Measurements from ENCODE around the gene TCF4. TPM values are rescaled to one million over a fixed set of nuclear protein-coding genes. Genes with fewer than 3 reads are reported as not detected.
"Not testable (repeated sequence)": the region's sequence is repeated elsewhere in the genome, so short reads cannot be mapped to it uniquely, and the experiment has no call there.

The TCF4 gene
- polyA plus RNA-seq, 3 donors: 67.7 to 81.1 (median 69.2) TPM

- no peak for DNase-seq (ENCODE audit: low read depth in 3 of 3, low spot score in 2 of 3)
Measured at GRCh38 chr18:55479656-55480420, 108.2 kb downstream of the TCF4 start.

DNA sequence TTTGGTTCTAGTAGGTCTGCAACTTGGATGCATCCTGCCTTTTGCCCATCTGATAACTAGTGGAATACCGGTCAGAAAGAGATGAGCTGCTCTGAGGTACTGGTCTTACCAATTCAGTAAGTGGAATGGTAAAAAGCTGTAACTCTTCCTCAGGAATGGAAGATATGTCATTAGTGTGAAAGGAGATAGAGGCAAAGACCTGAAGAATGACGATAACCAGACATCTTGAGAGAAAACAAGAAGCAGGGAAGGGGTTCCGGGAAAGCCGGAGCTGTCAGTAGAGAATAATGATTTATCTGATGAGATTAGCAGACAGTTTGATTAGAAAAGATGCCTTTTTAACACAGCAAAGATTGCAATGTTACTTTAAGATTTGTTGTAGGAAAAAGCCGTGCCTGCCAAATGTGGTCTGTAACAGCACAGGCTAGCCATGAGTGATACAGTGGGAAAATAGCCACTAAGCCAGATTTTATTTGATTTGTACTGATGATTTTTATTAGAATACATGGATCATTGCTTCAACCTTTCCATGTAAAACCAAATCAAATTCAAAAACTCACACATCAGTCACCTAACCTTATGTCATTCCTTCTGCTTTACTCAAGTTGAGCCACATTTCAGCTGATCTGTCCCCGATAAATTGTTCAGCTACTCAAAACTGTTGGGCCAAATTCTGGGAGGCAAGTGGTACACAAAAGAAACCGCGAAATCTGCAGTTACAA is 110.0 kb downstream of the TCF4 start:
- no peak for DNase-seq (ENCODE audit: low read depth in 3 of 3, low spot score in 2 of 3)

- DNase-seq (ENCODE audit: low read depth in 3 of 3, low spot score in 2 of 3): no peak
Measured at GRCh38 chr18:55477499-55477859, 110.5 kb downstream of the TCF4 start.

DNA sequence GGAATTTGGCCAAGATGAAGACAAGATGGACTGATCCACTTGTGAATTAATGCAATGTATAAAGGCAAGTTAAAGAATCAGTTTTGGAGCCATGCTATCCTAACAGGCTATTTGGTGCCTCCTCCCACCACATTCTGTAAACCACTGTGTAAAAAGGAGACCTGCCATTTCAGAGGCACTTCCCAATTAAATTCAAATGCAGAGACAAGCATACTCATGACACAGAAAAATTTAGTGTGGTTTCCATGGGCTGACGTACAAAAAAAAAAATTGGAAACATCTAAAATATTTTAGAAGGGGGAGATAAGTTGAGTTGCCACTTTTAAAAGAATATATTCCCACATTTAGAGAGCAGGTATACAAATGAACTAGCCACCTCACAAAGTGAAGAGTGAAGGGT is 112.1 kb downstream of the TCF4 start:
- no peak for DNase-seq (ENCODE audit: low read depth in 3 of 3, low spot score in 2 of 3)

DNA sequence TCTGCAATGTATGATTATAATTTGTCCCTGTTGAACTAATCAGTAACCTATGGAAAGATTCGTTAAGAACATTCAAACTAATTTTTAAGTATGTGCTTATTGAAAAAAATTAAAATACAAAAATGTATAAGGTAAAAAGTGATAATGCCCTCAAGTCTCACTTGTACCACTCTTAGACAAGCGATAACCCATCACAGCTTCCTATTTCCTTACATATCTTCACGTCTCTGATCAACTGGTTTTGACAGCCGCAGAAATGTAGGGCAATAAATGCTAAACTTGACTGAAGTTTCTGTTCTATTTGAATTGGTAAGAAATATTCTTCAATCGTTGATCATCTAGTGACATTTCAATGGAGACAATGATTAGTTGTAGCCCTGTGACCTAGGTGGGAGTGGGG is 112.5 kb downstream of the TCF4 start:
- no peak for DNase-seq (ENCODE audit: low read depth in 3 of 3, low spot score in 2 of 3)

DNA sequence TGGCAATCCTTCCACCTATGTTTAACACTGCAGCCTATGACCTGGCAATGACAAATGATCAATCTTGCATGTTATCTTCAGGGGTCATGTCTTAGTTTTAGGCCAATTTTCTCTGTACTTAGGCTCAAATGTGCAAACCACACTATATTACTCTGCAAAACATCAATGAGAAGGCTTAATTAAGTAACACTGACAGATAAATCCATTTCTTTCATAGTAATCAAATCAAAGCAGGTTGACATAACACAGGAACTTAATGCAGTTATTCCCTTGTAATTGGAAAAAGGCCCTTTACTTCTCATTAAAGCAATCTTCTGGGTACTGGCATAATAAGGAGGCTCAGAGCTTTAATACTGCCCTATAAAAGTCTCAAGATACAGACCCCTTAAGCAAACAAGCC is 114.4 kb downstream of the TCF4 start:
- no peak for DNase-seq (ENCODE audit: low read depth in 3 of 3, low spot score in 2 of 3)

- no peak for DNase-seq (ENCODE audit: low read depth in 3 of 3, low spot score in 2 of 3)
Measured at GRCh38 chr18:55473058-55473457, 114.9 kb downstream of the TCF4 start.

DNA sequence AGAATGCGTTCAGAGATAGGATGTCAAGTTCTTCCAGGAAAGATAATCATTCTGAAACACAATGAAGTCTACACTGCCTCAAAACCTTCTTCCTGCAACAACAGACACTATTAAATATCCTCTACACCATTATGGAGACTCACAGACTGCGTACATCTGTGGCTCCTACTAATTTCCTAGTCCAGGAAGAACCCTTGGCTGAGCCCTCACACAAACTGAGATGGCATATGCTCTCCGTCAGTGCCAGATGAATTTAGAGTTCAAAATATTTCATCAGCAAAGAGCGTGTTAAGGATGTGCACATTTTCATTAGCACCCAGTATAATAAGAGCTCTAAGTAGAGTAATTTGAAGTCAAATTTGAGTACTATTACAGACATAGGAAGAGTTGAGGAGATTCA is 117.2 kb downstream of the TCF4 start:
- no peak for DNase-seq (ENCODE audit: low read depth in 3 of 3, low spot score in 2 of 3)

DNA sequence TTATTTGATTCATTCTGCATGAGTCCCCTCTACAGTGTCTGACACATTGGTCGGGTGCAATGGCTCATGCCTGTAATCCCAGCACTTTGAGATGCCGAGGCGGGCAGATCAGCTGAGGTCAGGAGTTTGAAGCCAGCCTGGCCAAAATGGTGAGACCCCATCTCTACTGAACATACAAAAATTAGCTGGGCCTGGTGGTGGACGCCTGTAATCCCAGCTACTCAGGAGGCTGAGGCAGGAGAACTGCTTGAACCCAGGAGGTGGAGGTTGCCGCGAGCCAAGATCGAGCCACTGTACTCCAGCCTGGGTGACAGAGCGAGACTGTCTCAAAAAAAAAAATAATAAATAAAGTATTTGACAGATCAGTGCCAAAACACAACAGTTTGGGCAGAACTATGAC is 118.9 kb downstream of the TCF4 start:
- not testable (repeated sequence) for DNase-seq (ENCODE audit: low read depth in 3 of 3, low spot score in 2 of 3)

- DNase-seq (ENCODE audit: low read depth in 3 of 3, low spot score in 2 of 3): no peak
Measured at GRCh38 chr18:55466789-55467188, 121.2 kb downstream of the TCF4 start.

DNA sequence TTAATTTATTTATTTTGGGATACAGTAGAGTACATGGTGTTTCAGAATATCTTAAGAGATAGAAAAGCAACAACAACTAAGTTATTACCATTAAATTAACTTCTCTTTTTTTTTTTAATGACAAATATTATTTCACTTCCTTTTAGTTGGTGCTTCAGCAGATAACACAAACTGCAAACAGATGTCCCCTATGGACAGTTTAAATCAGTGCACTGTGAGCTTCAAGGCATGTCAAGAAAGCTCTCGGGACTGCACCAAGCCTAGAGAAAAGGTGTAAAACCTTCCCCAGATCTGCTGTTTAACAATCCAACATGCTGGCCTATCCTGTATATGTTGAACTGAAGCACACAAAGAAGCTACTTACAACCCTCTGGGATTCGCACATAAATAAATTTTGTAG is 122.7 kb downstream of the TCF4 start:
- DNase-seq (ENCODE audit: low read depth in 3 of 3, low spot score in 2 of 3): no peak

GRCh38 chr18:55464581-55464980 is 123.4 kb downstream of the TCF4 start:
- DNase-seq (ENCODE audit: low read depth in 3 of 3, low spot score in 2 of 3): no peak

DNA sequence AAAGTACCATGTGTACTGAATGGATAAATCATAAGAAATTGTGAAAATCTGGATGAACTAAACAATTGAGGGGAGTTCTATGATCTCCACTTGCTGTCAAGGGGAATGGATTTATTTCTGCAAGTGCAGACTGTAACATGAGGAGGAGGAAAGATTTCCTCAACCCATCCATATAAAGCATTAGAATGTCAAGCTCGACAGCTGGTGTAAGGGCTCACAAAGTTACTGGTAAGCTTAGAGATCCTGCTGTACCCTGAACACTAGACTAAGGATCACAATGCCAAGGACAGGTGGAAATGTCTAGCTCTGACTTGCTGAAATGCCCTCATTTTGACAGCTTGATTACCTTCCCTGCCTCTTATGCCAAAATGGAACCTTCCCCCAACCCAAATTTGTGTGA is 125.3 kb downstream of the TCF4 start:
- peak in 1 of 3 donors; percentile 32 for DNase-seq (ENCODE audit: low read depth in 3 of 3, low spot score in 2 of 3)

DNA sequence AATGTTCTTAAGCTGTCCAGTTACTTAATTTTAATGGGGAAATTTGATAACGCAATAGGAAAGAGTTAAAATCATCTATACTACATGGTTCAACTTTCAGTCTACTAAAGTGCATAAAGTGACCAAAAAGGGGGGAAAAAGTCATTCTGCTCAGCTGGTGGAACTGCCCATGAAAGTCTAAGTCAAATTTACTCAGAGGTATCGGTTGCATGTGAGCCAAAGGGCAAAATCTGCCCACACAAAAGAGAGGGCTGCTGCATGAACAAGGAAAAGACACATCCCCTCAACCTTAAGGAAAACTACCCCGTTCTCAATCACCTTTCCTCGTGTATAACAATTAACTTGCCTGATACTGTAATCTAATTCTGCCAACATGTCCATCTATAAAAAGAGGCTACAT is 126.1 kb downstream of the TCF4 start:
- peak in 1 of 3 donors; percentile 39 for DNase-seq (ENCODE audit: low read depth in 3 of 3, low spot score in 2 of 3)

DNA sequence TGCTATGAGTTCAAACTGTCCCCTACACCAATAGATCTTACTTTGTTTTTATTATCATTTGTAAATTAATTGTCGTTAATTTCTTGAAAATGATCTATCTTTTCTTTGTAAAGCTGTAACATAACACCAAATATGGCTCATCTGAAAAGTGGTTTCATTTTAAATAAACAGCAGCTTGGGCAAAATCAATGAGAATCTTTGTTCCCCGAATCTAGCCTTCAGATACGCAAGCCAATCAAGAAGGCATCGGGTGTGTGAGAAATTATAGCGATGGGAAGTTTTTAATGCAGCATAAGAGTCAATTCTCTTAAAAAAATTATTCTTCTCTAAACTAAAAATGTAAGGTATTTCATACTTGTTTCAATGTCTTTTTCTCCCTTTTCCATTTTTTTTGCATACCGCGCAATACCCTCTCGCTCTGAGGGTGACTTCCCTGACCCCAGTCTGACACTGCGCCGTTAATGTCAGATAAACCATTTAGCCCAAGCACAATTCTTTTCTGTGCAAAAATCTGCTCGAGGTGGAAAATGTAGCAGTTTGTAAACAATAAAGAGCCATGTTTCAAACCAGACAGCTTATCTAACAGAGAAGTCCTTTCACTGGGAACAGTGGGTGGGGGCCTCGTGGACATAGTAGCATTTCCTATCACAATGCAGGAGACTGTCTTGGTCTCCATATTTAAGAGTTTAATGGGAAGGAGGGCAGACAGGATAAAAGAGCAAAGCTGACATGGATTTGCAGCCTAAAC is 129.4 kb downstream of the TCF4 start:
- no peak for DNase-seq (ENCODE audit: low read depth in 3 of 3, low spot score in 2 of 3)

GRCh38 chr18:55457028-55457427 is 131.0 kb downstream of the TCF4 start:
- no peak for DNase-seq (ENCODE audit: low read depth in 3 of 3, low spot score in 2 of 3)

DNA sequence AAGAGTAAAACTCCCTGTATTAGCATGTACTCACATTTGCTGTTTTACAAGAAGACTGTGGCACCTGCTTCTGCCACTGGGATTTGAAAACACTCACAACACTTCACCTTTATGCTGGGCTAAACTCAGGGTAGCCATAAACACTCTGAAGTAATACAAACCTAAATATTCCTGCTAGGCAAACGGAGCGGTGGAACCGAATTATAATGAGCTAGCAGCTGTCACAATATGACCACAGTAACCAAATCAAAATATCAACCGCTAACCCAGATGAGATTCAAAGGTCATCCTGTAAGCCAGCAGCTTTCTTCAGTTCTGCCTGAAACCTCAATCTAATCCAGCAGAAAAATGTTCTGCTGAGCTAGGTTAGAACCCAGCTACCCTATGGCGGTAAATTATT is 132.1 kb downstream of the TCF4 start:
- no peak for DNase-seq (ENCODE audit: low read depth in 3 of 3, low spot score in 2 of 3)

DNA sequence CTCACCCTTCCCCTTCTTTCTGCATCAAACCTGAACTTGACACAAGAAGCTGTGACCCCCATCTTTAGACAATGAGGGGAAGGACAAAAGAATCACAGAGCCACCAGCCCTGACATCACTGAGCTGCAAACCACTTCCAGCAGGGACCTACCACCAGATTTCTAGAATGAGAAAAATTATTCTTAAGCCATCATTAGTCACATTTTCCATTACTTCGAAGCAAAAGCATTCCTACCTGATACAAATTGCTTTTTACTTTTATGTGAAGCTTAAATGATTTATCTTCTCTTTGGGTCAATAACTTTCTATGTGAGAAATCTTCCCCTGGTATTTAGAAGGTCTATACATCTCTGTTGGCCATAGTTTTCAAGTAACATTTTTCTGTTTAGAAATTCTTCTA is 134.8 kb downstream of the TCF4 start:
- no peak for DNase-seq (ENCODE audit: low read depth in 3 of 3, low spot score in 2 of 3)

DNA sequence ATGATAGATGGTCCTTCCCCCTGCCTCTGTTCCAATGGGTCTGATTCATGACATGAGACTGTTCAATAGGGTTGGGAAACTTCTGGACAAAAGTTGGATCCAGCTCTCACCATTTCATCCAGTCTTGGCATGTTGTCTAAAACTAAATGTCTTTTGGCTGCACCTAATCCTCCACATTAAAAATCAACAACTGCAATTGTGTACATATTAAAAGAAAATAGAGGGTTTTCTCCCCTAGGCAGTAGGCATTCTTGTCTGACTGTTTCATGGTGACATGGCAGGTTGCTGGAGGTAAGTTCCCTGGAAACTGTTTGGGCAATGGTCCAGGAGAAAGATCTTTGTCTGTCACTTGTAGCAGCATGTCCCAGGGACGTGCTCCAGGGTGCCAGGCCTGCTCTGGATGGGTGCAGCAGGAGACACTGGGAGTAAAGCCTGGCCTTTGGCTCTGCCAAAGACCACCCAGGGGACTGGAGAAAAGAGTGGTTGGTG is 135.8 kb downstream of the TCF4 start:
- no peak for DNase-seq (ENCODE audit: low read depth in 3 of 3, low spot score in 2 of 3)

GRCh38 chr18:55449412-55450140 is 138.4 kb downstream of the TCF4 start:
- no peak for DNase-seq (ENCODE audit: low read depth in 3 of 3, low spot score in 2 of 3)

GRCh38 chr18:55448420-55448819 is 139.6 kb downstream of the TCF4 start:
- DNase-seq (ENCODE audit: low read depth in 3 of 3, low spot score in 2 of 3): no peak

All from right renal cortex interstitium (tissue), 3 donors.